GM13977 (cell line): ENCODE measurements around the gene TSEN15.
"Not testable (repeated sequence)": the region's sequence is repeated elsewhere in the genome, so short reads cannot be mapped to it uniquely, and the experiment has no call there.

Source experiments
- DNase-seq: peaks from one replicate; pipeline ENCODE4 v3.0.0; 2012; ENCODE audit warnings: low spot score
- in situ Hi-C: fragments of 300-500 bp; cut with MboI; formaldehyde crosslinking; loops from one replicate; pipeline ENCODE4 v1.12.0; 2022; ENCODE audit warnings: low sequenced_read_pairs, low pct_unique_long_range_greater_than_20kb, mixed read lengths, inconsistent platforms; ENCODE audit not compliant: unreplicated experiment
- TF ChIP-seq, protein P1 (sequence below): IDR thresholded peaks from 2 replicates; pipeline ENCODE4 v1.5.1; 2012; ENCODE audit warnings: mild to moderate bottlenecking, control low read depth; ENCODE audit not compliant: insufficient read depth; ENCODE audit errors: extremely low read depth, missing control alignments

The TSEN15 gene

DNA sequence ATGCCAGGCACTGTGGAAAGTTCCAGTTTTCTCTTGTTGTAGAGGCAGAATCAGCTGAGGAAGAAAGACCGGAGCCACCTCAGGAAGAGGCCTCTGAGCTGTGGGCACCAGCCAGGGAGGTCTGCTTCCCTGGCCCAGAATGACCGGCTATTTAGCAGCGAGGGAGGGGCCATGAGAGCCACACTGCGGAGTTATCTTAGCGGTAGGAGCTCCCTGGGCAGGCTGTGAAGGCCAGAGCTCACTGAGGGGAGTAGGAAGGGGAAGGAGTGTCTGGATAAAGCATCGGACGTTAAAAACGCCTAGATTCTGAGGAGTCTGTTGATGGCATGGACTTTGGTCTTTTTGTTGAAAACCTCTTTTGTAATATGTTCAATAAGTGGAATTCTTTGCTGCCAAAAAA lies 36.5 kb downstream of the TSEN15 start:
- in situ Hi-C loops, result loop anchor here (10.0 to 25.0 kb wide), 2 partner anchors 137 to 574 kb away; no protein-coding TSS in a partner anchor
- TF ChIP-seq, protein P1, sequence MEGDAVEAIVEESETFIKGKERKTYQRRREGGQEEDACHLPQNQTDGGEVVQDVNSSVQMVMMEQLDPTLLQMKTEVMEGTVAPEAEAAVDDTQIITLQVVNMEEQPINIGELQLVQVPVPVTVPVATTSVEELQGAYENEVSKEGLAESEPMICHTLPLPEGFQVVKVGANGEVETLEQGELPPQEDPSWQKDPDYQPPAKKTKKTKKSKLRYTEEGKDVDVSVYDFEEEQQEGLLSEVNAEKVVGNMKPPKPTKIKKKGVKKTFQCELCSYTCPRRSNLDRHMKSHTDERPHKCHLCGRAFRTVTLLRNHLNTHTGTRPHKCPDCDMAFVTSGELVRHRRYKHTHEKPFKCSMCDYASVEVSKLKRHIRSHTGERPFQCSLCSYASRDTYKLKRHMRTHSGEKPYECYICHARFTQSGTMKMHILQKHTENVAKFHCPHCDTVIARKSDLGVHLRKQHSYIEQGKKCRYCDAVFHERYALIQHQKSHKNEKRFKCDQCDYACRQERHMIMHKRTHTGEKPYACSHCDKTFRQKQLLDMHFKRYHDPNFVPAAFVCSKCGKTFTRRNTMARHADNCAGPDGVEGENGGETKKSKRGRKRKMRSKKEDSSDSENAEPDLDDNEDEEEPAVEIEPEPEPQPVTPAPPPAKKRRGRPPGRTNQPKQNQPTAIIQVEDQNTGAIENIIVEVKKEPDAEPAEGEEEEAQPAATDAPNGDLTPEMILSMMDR, result no peak
- no peak for DNase-seq

DNA sequence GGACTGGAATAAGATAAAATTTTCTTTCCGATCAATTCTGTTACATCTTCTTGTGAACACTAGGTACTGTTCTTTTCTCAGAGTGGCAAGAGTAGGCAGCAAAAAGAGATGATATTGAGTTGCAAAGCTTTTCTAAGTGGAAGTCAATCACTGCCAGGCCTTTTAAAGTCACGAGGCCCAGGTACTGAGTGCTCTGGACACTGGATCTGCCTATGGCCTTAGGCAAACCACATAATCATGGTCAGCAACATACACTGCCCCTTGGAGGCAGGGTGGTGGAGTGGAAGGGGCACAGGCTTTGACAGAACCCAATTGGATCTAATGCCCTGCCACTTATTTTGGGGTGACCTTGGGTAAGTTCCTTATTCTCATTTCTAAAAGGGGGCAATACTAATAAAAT lies 41.5 kb downstream of the TSEN15 start:
- TF ChIP-seq, protein P1, result no peak
- DNase-seq, result no peak
- in situ Hi-C loops, result loop anchor here (25.0 kb wide), 1 partner anchor 569 kb away; no protein-coding TSS in a partner anchor

DNA sequence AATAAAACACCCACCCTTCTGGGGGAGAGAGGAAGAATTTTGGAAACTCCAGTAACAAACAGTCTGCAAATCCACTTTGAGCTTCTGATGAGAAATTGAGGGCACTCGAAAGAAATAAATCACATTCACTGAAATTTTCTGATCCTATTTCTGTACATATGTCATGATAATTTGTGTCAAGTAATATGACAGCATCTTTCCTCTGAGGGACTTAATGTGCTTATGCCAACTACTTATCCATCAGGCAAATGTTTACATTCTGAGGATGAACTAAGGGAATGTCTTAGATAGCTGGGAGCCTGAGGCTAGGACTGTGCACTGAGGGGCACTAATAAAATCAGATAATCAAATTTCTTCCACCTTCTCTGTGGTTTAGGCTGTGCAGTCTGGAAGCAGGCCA lies 44.5 kb downstream of the TSEN15 start:
- in situ Hi-C loops, result loop anchor here (25.0 kb wide), 1 partner anchor 566 kb away; no protein-coding TSS in a partner anchor
- no peak for DNase-seq
- TF ChIP-seq, protein P1, result no peak

DNA sequence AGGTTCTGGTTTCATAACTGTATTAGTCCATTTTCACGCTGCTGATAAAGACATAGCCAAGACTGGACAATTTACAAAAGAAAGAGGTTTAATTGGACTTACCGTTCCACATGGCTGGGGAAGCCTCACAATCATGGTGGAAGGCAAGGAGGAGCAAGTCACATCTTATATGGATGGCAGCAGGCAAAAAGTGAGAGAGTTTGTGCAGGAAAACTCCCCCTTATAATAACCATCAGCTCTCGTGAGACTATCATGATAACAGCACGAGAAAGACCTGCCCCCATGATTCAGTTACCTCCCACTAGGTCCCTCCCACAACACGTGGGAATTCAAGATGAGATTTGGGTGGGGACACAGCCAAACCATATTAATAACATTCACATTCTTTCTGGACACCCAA lies 45.0 kb downstream of the TSEN15 start:
- in situ Hi-C loops, result loop anchor here (25.0 kb wide), 1 partner anchor 566 kb away; no protein-coding TSS in a partner anchor
- DNase-seq, result not testable (repeated sequence)

DNA sequence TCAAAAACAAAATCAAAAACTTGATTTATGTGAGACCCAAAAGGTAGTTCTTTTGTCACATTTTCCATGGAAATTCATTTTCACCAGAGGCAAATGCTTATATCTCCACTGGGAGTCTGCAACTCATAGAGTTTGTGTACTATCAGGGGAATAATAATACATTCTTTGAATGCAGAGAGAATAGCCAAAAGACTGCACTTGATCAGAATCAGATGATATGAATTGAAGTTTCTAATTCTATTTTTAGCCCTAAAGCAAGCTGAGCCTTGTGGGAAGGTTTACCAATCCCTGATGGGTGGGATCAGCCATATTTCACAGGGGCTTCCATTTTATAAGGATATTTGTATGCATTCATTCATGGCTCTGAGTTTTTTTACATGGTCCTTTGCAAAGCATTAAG lies 49.6 kb downstream of the TSEN15 start:
- TF ChIP-seq, protein P1, result no peak
- in situ Hi-C loops, result no loop called here
- no peak for DNase-seq

DNA sequence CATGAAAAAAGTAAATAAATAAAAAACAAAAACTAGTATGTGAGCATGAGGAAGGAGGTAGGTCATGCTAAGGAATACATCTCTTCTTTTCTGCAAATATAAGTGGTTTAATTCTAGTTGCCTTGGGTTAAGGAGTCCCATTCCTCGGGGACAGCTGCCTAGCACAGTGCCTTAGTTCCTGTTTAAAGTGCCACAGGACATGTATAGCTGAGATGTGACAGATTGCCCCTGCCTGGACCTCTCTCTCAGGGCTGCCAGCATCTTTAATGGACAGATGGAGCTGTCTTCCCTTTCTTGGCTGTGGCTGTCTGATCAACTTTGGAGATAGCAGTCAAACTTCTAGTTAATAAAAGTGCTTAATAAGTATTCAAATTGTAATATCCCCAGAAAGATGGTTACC lies 50.0 kb downstream of the TSEN15 start:
- TF ChIP-seq, protein P1, result no peak
- DNase-seq, result no peak
- in situ Hi-C loops, result no loop called here

DNA sequence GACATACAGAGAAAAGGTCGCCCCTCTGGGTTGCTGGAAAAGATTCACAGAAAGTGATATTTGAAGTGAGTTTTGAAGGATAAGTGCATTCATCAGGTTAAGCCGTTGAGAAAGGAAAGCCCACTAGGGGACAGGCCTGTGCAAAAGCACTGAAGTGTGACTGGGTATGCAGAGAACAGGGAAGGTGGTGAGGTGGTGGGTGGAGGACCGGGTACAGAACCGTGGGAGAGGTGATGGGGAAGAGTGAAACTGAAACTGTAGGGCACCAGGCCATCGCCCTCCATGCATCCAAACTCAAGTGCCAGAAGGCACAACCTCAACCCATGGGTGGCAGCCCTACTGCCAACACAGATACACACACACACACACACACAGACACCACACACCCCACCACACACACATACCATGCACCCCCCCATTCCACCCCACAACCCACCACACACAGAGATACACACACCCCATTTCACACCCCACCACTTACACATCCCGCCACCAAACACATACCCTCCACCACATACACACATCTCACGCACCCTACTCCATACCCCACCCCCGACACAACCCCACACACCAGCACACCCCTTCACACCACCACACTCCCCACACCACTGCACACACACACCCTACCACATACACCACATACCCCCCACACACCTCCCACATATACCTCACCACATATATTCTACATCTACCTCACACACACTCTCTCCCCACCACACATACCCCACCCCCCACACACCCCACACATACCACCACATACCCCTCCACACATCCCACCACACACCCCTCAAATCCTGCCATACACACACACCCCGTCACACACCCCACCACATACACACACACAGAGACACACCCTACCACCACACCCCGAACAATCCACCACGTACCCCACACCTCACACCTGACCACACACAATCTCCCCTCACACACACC lies 59.0 kb downstream of the TSEN15 start:
- DNase-seq, result no peak
- TF ChIP-seq, protein P1, result no peak
- in situ Hi-C loops, result no loop called here
